ENCODE results near the gene MACROD2.

Gene MACROD2

GRCh38 chr20:16100767-16101166 is 2105.5 kb downstream of the MACROD2 start:
- no peak overlapping the region for H3K4me3 ChIP-seq (ENCODE audit: low read depth, low read length)
- DNase-seq (ENCODE audit: low read depth), result no peak
- TF ChIP-seq CTCF (IDR thresholded peaks at IDR 0.05; ENCODE audit: insufficient read depth, low read depth, low read length, missing control alignments), result no peak
